T-helper 2 cell treated with Interferon-gamma antibody and Interleukin-4, amounts not matched to agents 5 μg/mL and 100 μg/mL, for 36 hours (primary cell): Measurements from ENCODE around the gene DNM3.
A peak's percentile ranks its signal among the peaks of the same experiment; 100 is the strongest.
"Not testable (repeated sequence)": the region's sequence is repeated elsewhere in the genome, so short reads cannot be mapped to it uniquely, and the experiment has no call there.

Experiments used
- DNase-seq: peaks from one replicate; pipeline ENCODE4 v3.0.0; 2021; ENCODE audit warnings: low spot score
- H3K27ac Mint-ChIP-seq: one replicate; pipeline ENCODE4 v1.8.0; 2021; ENCODE audit warnings: mild to moderate bottlenecking, mixed read lengths
- H3K27me3 Mint-ChIP-seq: one replicate; pipeline ENCODE4 v1.8.0; 2021; ENCODE audit warnings: low read depth, mixed read lengths
- H3K36me3 Mint-ChIP-seq: one replicate; pipeline ENCODE4 v1.8.0; 2021; ENCODE audit warnings: low read depth, mixed read lengths
- H3K4me1 Mint-ChIP-seq: one replicate; pipeline ENCODE4 v1.8.0; 2021; ENCODE audit warnings: low read depth, mixed read lengths
- H3K4me3 Mint-ChIP-seq: one replicate; pipeline ENCODE4 v1.8.0; 2022; ENCODE audit warnings: mild to moderate bottlenecking, moderate library complexity, mixed read lengths
- H3K9me3 Mint-ChIP-seq: one replicate; pipeline ENCODE4 v1.8.0; 2021; ENCODE audit warnings: mixed read lengths

Gene DNM3

GRCh38 chr1:172360511-172360910, 519.2 kb downstream of the DNM3 start:
- Mint-ChIP-seq H3K9me3 (peaks cover 3% of the 10 kb centered on the region), H3K36me3 (no peaks in the 10 kb centered on the region), H3K4me1 (peaks cover 33% of the 10 kb centered on the region), H3K27me3 (no peaks in the 10 kb centered on the region), H3K4me3 (no peak overlapping the region), H3K27ac (no peak overlapping the region)
- no peak for DNase-seq

DNA sequence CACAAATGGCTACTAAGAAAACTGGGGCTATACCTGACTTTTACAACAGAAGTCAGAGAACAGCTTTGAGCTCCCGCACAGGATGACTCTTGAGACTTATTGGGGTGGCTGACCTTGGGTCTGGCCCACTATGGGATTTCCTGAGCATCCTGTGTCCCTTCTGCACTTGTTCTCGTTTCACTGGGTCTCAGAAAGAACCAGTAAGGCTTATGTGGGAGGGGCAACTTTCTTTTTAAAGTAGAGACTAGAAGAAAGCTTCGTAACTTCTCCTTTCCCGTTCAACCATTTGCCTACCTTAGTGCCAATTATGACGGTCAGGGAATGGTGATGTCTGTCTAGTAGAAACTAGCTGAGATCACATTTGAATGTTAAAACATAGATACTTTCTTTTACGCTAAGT, 519.7 kb downstream of the DNM3 start:
- Mint-ChIP-seq H3K4me3 (no peak overlapping the region), H3K9me3 (peaks cover 3% of the 10 kb centered on the region), H3K4me1 (peaks cover 29% of the 10 kb centered on the region), H3K27me3 (no peaks in the 10 kb centered on the region), H3K27ac (no peak overlapping the region), H3K36me3 (no peaks in the 10 kb centered on the region)
- no peak for DNase-seq

DNA sequence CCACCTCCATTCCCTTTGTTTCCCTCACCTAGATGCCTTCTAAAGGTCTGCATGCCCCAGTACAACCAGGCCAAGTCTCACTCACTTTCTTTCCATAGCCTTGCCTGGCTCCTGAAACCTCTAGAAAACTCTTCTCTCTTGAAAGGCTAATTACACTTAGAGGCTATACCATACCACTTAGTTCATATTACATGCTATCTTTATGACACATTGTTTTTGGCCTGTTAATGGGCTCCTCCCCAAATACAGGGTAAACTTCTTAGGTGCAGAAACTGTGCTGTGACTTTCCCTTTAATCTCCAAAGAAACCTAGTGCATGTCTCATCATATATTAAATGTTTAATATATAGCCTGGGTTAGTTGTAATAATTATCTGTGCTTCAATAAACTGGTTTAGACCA, 522.6 kb downstream of the DNM3 start:
- no peaks in the 10 kb centered on the region for H3K27me3 Mint-ChIP-seq
- H3K9me3 Mint-ChIP-seq = peaks cover 28% of the 10 kb centered on the region
- H3K36me3 Mint-ChIP-seq = peaks cover 5% of the 10 kb centered on the region
- no peak overlapping the region for H3K4me3 Mint-ChIP-seq
- H3K27ac Mint-ChIP-seq = no peak overlapping the region
- DNase-seq = no peak
- peaks cover 8% of the 10 kb centered on the region for H3K4me1 Mint-ChIP-seq

GRCh38 chr1:172371646-172372045, 530.3 kb downstream of the DNM3 start:
- DNase-seq, H3K27me3 Mint-ChIP-seq, H3K27ac Mint-ChIP-seq, H3K4me3 Mint-ChIP-seq, H3K36me3 Mint-ChIP-seq: not testable (repeated sequence)
- peaks cover 25% of the 10 kb centered on the region for H3K9me3 Mint-ChIP-seq
- peaks cover 14% of the 10 kb centered on the region for H3K4me1 Mint-ChIP-seq

- H3K4me1 Mint-ChIP-seq = peaks cover 15% of the 10 kb centered on the region
- no peak overlapping the region for H3K4me3 Mint-ChIP-seq
- H3K27ac Mint-ChIP-seq = no peak overlapping the region
- no peaks in the 10 kb centered on the region for H3K27me3 Mint-ChIP-seq
- H3K9me3 Mint-ChIP-seq = peaks cover 4% of the 10 kb centered on the region
- DNase-seq = no peak
- peaks cover 2% of the 10 kb centered on the region for H3K36me3 Mint-ChIP-seq
These were observed 532.6 kb downstream of the DNM3 start for GRCh38 chr1:172373864-172374263.

DNA sequence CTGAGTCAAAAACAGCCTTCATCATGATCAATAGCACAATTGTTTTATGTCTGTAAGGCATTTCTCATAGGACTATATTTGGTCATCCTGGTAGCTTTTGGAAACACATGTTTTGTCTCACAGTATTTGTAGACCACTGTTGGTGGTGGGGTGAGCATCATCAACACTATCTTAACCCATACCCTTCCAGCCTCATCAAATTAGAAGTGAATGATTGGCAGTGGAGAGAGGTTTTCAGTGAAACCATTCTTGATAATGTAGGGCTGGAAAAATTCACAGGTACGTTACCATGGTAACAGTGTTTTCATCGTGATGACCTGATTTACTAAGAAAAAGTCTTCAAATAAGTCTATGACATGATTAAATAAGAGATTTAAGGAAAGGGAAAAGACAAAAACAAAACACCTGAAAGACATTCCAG, 533.9 kb downstream of the DNM3 start:
- peaks cover 19% of the 10 kb centered on the region for H3K4me1 Mint-ChIP-seq
- no peaks in the 10 kb centered on the region for H3K9me3 Mint-ChIP-seq
- H3K4me3 Mint-ChIP-seq = no peak overlapping the region

GRCh38 chr1:172376431-172376830, 535.1 kb downstream of the DNM3 start:
- Mint-ChIP-seq H3K9me3 (no peaks in the 10 kb centered on the region), H3K4me1 (peaks cover 28% of the 10 kb centered on the region), H3K27me3 (no peaks in the 10 kb centered on the region), H3K36me3 (peaks cover 5% of the 10 kb centered on the region), H3K4me3 (no peak overlapping the region), H3K27ac (no peak overlapping the region)
- DNase-seq = no peak

More for the DNA sequence above, 533.9 kb downstream of the DNM3 start:
- H3K27ac Mint-ChIP-seq = no peak overlapping the region
- H3K36me3 Mint-ChIP-seq = peaks cover 5% of the 10 kb centered on the region
- DNase-seq = no peak
- H3K27me3 Mint-ChIP-seq = no peaks in the 10 kb centered on the region

- Mint-ChIP-seq H3K4me1 (peaks cover 33% of the 10 kb centered on the region), H3K9me3 (no peaks in the 10 kb centered on the region)
These were observed 536.3 kb downstream of the DNM3 start for GRCh38 chr1:172377565-172377964.

DNA sequence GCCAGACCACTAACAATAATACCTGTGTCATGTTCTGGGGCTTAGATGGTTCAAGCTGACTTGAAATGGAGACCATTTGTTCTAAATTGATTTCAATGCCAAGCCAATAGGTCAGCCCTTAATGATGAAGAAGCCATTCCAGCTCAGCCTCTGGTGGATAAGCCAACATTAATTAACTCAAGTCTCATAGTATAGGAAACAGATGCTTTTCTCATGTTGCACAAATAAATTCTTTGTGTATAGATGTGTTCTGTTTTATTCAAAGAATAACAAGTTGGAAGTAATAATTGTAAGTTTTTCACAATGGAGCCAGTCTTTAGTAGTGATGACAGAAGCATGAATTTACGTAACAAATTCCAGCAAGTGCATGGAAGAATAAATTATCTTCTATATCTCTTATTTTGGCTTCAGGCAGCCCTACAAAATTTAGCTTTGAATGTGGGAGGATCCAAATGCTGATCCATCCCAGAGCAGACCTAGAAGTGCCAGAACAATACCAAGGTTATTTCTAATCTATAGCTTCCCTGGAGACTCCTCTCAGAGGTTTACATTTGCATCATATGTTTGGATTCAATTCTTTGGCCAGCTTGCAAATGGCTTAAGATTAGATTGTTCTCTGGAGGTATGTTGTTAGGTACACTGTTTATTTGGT, 536.9 kb downstream of the DNM3 start:
- no peak overlapping the region for H3K4me3 Mint-ChIP-seq
- no peak overlapping the region for H3K27ac Mint-ChIP-seq
- peaks cover 33% of the 10 kb centered on the region for H3K4me1 Mint-ChIP-seq
- DNase-seq = no peak
- H3K9me3 Mint-ChIP-seq = no peaks in the 10 kb centered on the region
- no peaks in the 10 kb centered on the region for H3K27me3 Mint-ChIP-seq
- H3K36me3 Mint-ChIP-seq = peaks cover 5% of the 10 kb centered on the region

More at GRCh38 chr1:172377565-172377964, 536.3 kb downstream of the DNM3 start:
- Mint-ChIP-seq H3K4me3 (no peak overlapping the region), H3K36me3 (peaks cover 5% of the 10 kb centered on the region), H3K27ac (no peak overlapping the region), H3K27me3 (no peaks in the 10 kb centered on the region)
- DNase-seq = no peak

- Mint-ChIP-seq H3K4me1 (peaks cover 21% of the 10 kb centered on the region), H3K27ac (peak overlapping the region; percentile 82), H3K4me3 (peak overlapping the region; percentile 72), H3K27me3 (no peaks in the 10 kb centered on the region), H3K36me3 (peaks cover 5% of the 10 kb centered on the region), H3K9me3 (no peaks in the 10 kb centered on the region)
- DNase-seq = peak; percentile 20
These were observed 539.3 kb downstream of the DNM3 start for GRCh38 chr1:172380441-172381244.

- no peak for DNase-seq
- Mint-ChIP-seq H3K27ac (no peak overlapping the region), H3K36me3 (peaks cover 5% of the 10 kb centered on the region), H3K9me3 (no peaks in the 10 kb centered on the region), H3K27me3 (no peaks in the 10 kb centered on the region), H3K4me3 (peak overlapping the region; percentile 21), H3K4me1 (peaks cover 18% of the 10 kb centered on the region)
These were observed 540.6 kb downstream of the DNM3 start for GRCh38 chr1:172381946-172382345.

GRCh38 chr1:172382406-172382805, 541.1 kb downstream of the DNM3 start:
- Mint-ChIP-seq H3K4me3 (no peak overlapping the region), H3K9me3 (no peaks in the 10 kb centered on the region), H3K27ac (no peak overlapping the region), H3K27me3 (no peaks in the 10 kb centered on the region), H3K36me3 (peaks cover 5% of the 10 kb centered on the region), H3K4me1 (peaks cover 18% of the 10 kb centered on the region)
- DNase-seq = no peak

DNA sequence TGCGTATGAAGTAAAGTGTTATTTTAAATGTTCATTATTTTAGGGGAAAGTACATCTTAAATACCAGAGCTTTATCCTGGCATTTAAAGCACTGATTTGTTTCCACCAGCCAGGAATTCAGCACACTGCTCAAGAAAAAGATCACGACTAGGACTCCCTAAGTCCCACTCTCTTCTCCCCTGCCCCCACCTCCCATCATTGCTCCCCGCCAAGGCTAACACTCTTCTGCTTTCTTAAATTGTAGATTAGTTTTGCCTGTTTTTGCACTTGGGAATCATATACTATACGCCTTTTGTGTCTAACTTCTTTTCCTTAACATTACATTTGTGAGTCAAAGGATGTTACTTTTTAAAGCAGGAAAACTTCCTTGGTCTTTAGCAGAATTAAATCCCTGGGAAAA, 541.7 kb downstream of the DNM3 start:
- H3K4me1 Mint-ChIP-seq = peaks cover 18% of the 10 kb centered on the region
- H3K27ac Mint-ChIP-seq = no peak overlapping the region
- H3K9me3 Mint-ChIP-seq = no peaks in the 10 kb centered on the region
- peaks cover 5% of the 10 kb centered on the region for H3K36me3 Mint-ChIP-seq
- no peak overlapping the region for H3K4me3 Mint-ChIP-seq
- DNase-seq = no peak
- no peaks in the 10 kb centered on the region for H3K27me3 Mint-ChIP-seq

DNA sequence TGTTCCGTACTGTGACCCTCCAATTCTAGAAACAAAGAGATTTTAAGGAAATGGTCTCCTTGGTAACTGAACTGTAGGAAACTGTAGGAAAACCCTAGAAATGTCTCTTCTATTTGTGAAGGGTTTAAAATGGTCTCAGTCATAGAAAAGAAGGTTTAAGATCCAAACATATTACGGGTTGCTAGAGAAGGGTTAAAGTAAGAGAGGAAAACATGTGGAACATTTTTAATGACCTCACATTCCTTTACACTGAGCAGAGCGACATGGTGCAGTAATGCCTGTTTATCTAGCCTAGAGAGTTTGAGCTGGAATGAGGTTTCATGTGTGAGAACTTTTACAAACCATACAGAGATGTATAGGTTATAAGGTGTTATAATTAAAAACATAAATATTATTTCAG, 542.2 kb downstream of the DNM3 start:
- Mint-ChIP-seq H3K4me1 (peaks cover 18% of the 10 kb centered on the region), H3K4me3 (no peak overlapping the region), H3K27me3 (no peaks in the 10 kb centered on the region), H3K36me3 (peaks cover 5% of the 10 kb centered on the region), H3K27ac (no peak overlapping the region), H3K9me3 (no peaks in the 10 kb centered on the region)
- no peak for DNase-seq
